ENCODE results near the gene RNF227.
A peak's percentile ranks its signal among the peaks of the same experiment; 100 is the strongest.

The RNF227 gene

DNA sequence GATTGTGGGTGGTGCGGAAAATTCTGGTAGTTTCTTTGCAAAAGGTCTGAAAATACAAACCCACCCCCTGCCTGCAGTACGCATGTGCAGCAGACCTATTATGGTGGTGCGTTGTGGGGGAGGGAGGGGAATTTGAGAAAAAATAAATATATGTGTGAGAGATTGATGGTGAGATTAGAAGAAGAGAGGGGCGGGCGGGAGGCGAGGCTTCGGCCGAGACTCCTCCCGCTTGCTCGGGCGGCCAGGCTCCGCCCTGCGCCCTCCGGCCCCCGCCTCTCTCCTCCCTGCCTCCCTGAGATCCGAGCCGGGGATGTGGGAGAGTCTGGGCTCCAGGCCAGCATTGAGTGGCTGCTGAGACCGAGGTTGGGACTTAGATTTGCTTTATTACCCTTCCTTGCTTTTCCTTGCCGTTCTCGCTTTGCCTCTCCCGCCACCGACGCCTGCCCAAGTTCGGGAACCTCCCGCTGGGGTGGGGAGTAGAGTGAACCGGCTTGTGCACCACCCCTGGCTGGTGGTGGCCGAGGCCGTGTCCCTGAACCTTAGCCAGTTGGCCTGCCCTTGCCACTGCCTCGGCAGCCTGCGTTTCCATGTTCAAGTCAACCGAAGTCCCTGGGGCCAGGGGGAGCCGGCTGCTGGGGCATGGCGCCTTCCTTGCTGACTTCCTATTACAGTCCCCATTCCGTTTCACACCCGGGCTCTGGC, 28.5 kb downstream of the RNF227 start:
- Histone ChIP-seq H3K4me3 (ENCODE audit: low read depth, low read length) (peak overlapping the region; percentile 69), H3K4me1 (no peaks in the 10 kb centered on the region; the same call in 1 of the 2 replicates), H3K27me3 (no peaks in the 10 kb centered on the region), H3K36me3 (peaks cover 10% of the 10 kb centered on the region), H3K9me3 (no peaks in the 10 kb centered on the region)
- peak; percentile 88 for DNase-seq
- TF ChIP-seq CTCF (IDR thresholded peaks at IDR 0.05; ENCODE audit: low read depth, low read length) = no peak

GRCh38 chr17:7887038-7887481, 29.0 kb downstream of the RNF227 start:
- H3K4me3 ChIP-seq (ENCODE audit: low read depth, low read length) = peak overlapping the region; percentile 69
- H3K4me1 ChIP-seq = peaks cover 2% of the 10 kb centered on the region
- H3K36me3 ChIP-seq = peaks cover 10% of the 10 kb centered on the region
- DNase-seq = no peak
- H3K27me3 ChIP-seq = no peaks in the 10 kb centered on the region
- H3K9me3 ChIP-seq = no peaks in the 10 kb centered on the region
- TF ChIP-seq CTCF (IDR thresholded peaks at IDR 0.05; ENCODE audit: low read depth, low read length) = no peak

DNA sequence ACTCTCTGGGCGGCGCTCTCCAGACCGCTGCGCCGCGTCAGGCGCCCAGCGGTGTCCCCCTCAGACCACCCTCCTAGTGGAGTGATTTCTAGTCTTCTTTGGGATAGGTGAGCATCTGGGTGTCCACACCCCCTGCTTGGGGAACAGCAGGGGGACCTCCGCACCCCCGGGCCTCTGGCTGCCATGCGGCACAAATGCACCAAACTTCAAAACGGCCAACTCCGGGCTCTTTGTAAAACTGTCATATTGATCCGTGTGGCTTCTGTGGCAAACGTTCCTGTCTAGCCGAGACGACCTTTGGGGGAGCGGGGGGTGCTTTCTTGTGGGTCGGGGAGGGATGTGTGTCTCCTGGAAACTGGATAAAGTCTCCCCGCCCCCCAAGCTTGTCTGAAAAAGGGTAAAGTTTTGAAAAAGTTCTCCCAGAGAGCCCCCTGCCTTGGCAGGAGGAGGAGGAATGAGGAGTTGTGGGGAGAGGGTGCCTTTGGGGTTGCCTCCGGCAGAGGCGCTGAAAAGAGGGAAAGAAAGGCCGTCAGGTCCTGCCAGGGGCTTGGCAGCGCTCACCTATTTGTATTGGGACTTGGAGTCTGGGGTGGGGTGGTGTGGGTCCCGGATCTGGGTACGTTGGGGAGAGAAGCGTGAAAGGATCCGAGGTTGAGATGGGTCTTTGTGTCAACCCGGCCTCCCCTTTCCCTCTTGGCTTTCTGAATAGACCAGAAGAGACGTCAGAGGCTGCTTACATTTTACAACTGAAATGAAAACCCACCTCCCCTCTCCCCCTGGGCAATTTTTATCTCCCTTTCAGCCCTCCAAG, 29.7 kb downstream of the RNF227 start:
- peak; percentile 20 for DNase-seq
- Histone ChIP-seq H3K9me3 (no peaks in the 10 kb centered on the region), H3K36me3 (peaks cover 10% of the 10 kb centered on the region), H3K27me3 (no peaks in the 10 kb centered on the region), H3K4me3 (ENCODE audit: low read depth, low read length) (peak overlapping the region; percentile 69), H3K4me1 (peaks cover 3% of the 10 kb centered on the region)
- 0 out of 2 replicates have a peak, but pooled peaks have one; percentile 5 for TF ChIP-seq CTCF (IDR thresholded peaks at IDR 0.05; ENCODE audit: low read depth, low read length)

- TF ChIP-seq CTCF (IDR thresholded peaks at IDR 0.05; ENCODE audit: low read depth, low read length) = no peak
- Histone ChIP-seq H3K27me3 (no peaks in the 10 kb centered on the region), H3K4me1 (peaks cover 3% of the 10 kb centered on the region), H3K36me3 (peaks cover 2% of the 10 kb centered on the region), H3K4me3 (ENCODE audit: low read depth, low read length) (peak overlapping the region; percentile 69), H3K9me3 (no peaks in the 10 kb centered on the region)
- DNase-seq = peak; percentile 59
Measured at GRCh38 chr17:7885367-7886226, 30.5 kb downstream of the RNF227 start.

DNA sequence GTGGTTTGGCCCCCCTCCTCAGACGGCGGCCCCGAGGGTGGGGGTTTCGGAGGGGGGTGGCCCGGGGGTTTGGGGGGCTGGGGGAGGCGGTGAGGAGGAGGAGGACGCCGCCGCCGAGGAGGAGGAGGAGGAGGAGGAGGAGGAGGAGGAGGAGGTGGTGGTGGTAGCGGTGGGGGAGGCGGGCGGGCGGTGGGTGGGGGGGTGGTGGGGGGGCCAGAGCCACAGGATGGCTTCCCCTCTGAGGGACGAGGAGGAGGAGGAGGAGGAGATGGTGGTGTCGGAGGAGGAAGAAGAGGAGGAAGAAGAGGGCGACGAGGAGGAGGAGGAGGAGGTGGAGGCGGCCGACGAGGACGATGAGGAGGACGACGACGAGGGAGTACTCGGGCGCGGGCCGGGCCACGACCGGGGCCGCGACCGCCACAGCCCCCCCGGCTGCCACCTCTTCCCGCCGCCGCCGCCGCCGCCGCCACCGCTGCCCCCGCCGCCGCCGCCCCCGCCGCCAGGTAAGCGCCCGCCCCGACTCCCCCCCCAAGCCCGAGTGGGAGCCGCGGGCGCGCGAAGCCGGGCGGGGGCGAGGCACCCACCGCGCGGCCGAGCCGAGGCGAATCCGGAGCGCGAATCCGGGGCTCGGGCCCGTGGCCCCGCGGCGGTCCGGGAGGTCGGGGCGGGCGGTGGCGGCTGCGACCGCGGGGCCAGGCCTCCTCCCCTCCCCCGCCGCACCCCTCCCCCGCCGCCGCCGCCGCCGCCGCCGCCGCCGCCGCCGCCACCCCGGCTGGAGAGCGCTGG, 31.3 kb downstream of the RNF227 start:
- TF ChIP-seq CTCF (IDR thresholded peaks at IDR 0.05; ENCODE audit: low read depth, low read length) = no peak
- no peak for DNase-seq
- H3K4me3 ChIP-seq (ENCODE audit: low read depth, low read length) = peak overlapping the region; percentile 69
- peaks cover 2% of the 10 kb centered on the region; the same call in 1 of the 2 replicates for H3K36me3 ChIP-seq
- H3K27me3 ChIP-seq = no peaks in the 10 kb centered on the region
- peaks cover 3% of the 10 kb centered on the region for H3K4me1 ChIP-seq
- no peaks in the 10 kb centered on the region for H3K9me3 ChIP-seq

Data from BE2C (cell line).